ENCODE measurements around the gene SPTLC1. TPM values are rescaled to one million over a fixed set of nuclear protein-coding genes. Genes with fewer than 3 reads are reported as not detected.

The SPTLC1 gene
- total and polyA plus RNA-seq, 5 experiments from 2014 or later: 36.0 to 58.2 (median 41.4) TPM

Other genes with a start within 250 kb of the SPTLC1 start
- not detected for gene ROR2, start 165.2 kb downstream of the SPTLC1 start, total RNA-seq
- not detected for gene ROR2, start 165.2 kb downstream of the SPTLC1 start, polyA plus RNA-seq
- gene IARS1, start 178.3 kb upstream of the SPTLC1 start, total RNA-seq: 100 to 1,000 TPM; 150 to 151 TPM
- gene IARS1, start 178.3 kb upstream of the SPTLC1 start, polyA plus RNA-seq: 10 to 100 TPM; 62.2 to 75.2 (median 66.5) TPM
- 100 to 1,000 TPM; 102 to 105 TPM for gene NOL8, start 209.9 kb upstream of the SPTLC1 start, total RNA-seq
- 10 to 100 TPM; 15.0 to 29.1 (median 26.7) TPM for gene NOL8, start 209.9 kb upstream of the SPTLC1 start, polyA plus RNA-seq
- gene CENPP, start 210.5 kb upstream of the SPTLC1 start, total RNA-seq: 1 to 10 TPM; 4.4 TPM
- gene CENPP, start 210.5 kb upstream of the SPTLC1 start, polyA plus RNA-seq: 1 to 10 TPM; 2.4 to 5.2 (median 3.0) TPM

Measured in naive thymus-derived CD8-positive, alpha-beta T cell (primary cell).